Central memory CD8-positive, alpha-beta T cell (primary cell): ENCODE data around the gene METTL8.
A peak's percentile ranks its signal among the peaks of the same experiment; 100 is the strongest.
"Not testable (repeated sequence)": the region's sequence is repeated elsewhere in the genome, so short reads cannot be mapped to it uniquely, and the experiment has no call there.

Experiments used
- ATAC-seq: fragments of 150-1000 bp; cut with Tn5 transposase; replicated peaks from 2 replicates; pipeline ENCODE4 v1.10.0; 2022; ENCODE audit warnings: mild to moderate bottlenecking, moderate FRiP score, moderate number of reproducible peaks; ENCODE audit not compliant: poor library complexity, severe bottlenecking; ENCODE audit errors: extremely low read depth
- DNase-seq, 2 donors: peaks; one replicate each; pipeline ENCODE4 v3.0.0; 2021; ENCODE audit warnings: low spot score in 2 of 2
- H3K27ac Mint-ChIP-seq: one replicate; pipeline ENCODE4 v1.8.0; 2022; ENCODE audit warnings: low read depth, mild to moderate bottlenecking, moderate library complexity, mixed read lengths
- H3K27me3 Mint-ChIP-seq: one replicate; pipeline ENCODE4 v1.8.0; 2022; ENCODE audit warnings: mixed read lengths
- H3K36me3 Mint-ChIP-seq: one replicate; pipeline ENCODE4 v1.8.0; 2022; ENCODE audit warnings: mild to moderate bottlenecking, moderate library complexity, mixed read lengths; ENCODE audit not compliant: insufficient read depth
- H3K4me1 Mint-ChIP-seq: one replicate; pipeline ENCODE4 v1.8.0; 2022; ENCODE audit warnings: mixed read lengths
- H3K4me3 Mint-ChIP-seq: one replicate; pipeline ENCODE4 v1.8.0; 2022; ENCODE audit warnings: mild to moderate bottlenecking, moderate library complexity, mixed read lengths
- H3K9me3 Mint-ChIP-seq: one replicate; pipeline ENCODE4 v1.8.0; 2022; ENCODE audit warnings: mixed read lengths

The METTL8 gene

DNA sequence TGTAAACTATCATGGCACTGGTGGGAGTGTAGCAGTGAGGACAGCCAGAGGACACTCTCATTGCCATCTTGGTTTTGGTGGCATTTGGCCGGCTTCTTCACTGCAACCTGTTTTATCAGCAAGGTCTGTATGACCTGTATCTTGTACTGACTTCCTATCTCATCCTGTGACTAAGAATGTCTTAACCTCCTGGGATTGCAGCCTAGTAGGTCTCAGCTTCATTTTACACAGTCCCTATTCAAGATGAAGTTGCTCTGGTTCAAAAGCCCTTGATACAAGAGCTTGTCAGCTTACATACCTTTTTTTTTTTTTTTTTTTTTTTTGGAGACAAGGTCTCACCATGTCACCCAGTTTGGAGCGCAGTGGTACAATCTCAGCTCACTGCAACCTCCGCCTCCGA, 110.9 kb downstream of the METTL8 start:
- H3K9me3 Mint-ChIP-seq: no peaks in the 10 kb centered on the region
- no peak overlapping the region for H3K27ac Mint-ChIP-seq
- H3K4me3 Mint-ChIP-seq: no peak overlapping the region
- H3K4me1 Mint-ChIP-seq: peaks cover 42% of the 10 kb centered on the region
- DNase-seq: no peak
- H3K27me3 Mint-ChIP-seq: no peaks in the 10 kb centered on the region
- H3K36me3 Mint-ChIP-seq: peaks cover 8% of the 10 kb centered on the region
- no peak for ATAC-seq

DNA sequence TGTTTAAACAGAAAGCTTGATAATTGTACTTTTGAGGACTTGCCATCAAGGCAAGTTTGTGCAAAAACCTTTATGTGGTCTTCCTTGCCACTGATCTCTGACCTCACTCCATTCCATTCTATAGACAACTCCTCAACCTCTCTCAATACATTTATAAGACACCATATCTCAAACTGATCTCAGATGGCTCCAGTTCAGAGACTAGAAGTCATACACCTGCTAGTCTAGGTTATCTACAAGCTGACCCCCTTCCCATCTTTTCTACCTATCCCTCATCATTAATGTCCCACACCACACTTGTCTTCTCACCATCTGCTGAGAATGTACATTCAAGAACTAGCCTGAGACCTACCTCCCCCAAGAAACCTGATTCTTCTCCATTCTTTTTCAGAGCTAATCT, 113.1 kb downstream of the METTL8 start:
- DNase-seq: no peak
- H3K36me3 Mint-ChIP-seq: peaks cover 5% of the 10 kb centered on the region
- H3K4me3 Mint-ChIP-seq: no peak overlapping the region
- no peaks in the 10 kb centered on the region for H3K27me3 Mint-ChIP-seq
- ATAC-seq: no peak
- H3K4me1 Mint-ChIP-seq: peaks cover 36% of the 10 kb centered on the region
- peak overlapping the region; percentile 58 for H3K27ac Mint-ChIP-seq
- H3K9me3 Mint-ChIP-seq: no peaks in the 10 kb centered on the region

DNA sequence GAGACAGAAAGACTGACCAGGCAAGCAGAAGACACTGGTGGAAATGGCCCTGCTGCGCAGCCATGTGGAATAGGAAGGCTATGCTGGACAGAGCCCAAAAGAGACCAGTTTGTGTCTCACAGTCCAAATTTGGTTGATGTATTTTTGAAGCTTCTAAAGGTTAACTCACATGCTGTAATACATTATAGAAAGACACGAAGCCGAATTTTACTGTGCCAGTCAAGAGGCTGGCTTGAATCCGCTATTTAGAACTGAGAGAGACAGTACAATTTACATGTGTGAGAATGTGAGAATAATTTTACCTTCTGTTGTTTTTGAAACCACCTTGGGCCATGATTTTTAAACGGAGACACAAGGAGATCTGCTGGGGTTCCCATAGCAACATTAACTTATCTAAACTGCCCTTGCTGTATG, 113.6 kb downstream of the METTL8 start:
- Mint-ChIP-seq H3K36me3 (peaks cover 5% of the 10 kb centered on the region), H3K4me1 (peaks cover 36% of the 10 kb centered on the region), H3K9me3 (no peaks in the 10 kb centered on the region), H3K27ac (peak overlapping the region; percentile 58), H3K4me3 (no peak overlapping the region), H3K27me3 (no peaks in the 10 kb centered on the region)
- no peak for ATAC-seq
- DNase-seq: no peak

DNA sequence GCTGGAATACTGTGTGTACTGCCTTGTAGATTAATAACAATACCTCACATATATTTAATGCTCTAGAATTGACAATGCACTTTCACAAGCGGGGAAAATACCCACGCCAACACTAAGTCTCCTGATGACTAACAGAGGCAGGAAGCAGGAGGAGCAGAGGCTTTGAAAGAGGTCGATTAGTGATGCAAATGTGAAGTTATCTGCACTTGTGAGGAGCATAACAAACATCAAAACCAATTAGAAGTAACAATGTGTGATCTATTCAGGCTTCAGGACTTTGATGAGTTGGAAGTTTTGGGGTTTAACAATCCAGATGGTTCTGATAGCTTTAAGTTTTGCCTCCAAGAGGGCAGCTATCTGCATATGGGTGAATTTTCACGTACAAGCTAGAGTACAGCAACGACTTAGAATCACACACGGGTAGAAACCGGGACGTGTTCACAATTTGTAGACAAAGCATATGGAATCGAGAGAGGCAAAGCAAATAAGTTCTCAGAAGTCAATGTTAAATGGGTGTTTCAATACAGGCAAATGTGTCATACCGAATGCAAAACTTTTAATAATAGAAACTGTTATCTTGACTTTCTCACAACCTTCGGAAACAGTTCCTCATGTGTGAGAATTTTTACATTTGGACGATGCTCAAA, 114.5 kb downstream of the METTL8 start:
- Mint-ChIP-seq H3K27ac (peak overlapping the region; percentile 58), H3K4me3 (peak overlapping the region; percentile 49), H3K4me1 (peaks cover 36% of the 10 kb centered on the region), H3K9me3 (no peaks in the 10 kb centered on the region), H3K36me3 (peaks cover 5% of the 10 kb centered on the region), H3K27me3 (no peaks in the 10 kb centered on the region)
- ATAC-seq (peak; percentile 64), DNase-seq (no peak)

DNA sequence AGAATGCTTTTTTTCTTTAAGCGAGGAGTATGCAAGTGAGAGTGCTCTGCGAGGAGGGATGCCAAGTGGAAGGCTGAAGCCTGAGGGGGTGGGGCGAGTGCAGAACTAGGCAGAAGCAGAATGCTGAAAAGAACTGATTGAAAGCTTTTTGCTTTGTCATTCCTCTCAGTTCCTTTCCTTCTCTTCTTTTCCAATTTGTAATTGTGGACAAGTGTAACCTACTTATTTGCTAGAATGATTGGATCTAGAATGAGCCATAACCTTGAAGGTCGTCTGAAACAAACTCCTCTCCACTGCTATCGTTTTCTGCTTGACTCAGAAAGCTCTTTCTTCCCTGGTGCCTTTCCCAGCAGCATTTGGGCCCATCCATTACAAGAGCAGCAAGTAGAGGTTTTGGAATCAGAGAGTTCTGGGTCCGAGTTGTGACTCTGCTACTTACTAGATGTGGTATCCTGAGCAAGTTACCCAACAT, 115.3 kb downstream of the METTL8 start:
- H3K4me1 Mint-ChIP-seq: peaks cover 36% of the 10 kb centered on the region
- ATAC-seq (no peak), DNase-seq (no peak)
- H3K27me3 Mint-ChIP-seq: no peaks in the 10 kb centered on the region
- peak overlapping the region; percentile 49 for H3K4me3 Mint-ChIP-seq
- no peaks in the 10 kb centered on the region for H3K9me3 Mint-ChIP-seq
- peaks cover 2% of the 10 kb centered on the region for H3K36me3 Mint-ChIP-seq
- H3K27ac Mint-ChIP-seq: peak overlapping the region; percentile 58

DNA sequence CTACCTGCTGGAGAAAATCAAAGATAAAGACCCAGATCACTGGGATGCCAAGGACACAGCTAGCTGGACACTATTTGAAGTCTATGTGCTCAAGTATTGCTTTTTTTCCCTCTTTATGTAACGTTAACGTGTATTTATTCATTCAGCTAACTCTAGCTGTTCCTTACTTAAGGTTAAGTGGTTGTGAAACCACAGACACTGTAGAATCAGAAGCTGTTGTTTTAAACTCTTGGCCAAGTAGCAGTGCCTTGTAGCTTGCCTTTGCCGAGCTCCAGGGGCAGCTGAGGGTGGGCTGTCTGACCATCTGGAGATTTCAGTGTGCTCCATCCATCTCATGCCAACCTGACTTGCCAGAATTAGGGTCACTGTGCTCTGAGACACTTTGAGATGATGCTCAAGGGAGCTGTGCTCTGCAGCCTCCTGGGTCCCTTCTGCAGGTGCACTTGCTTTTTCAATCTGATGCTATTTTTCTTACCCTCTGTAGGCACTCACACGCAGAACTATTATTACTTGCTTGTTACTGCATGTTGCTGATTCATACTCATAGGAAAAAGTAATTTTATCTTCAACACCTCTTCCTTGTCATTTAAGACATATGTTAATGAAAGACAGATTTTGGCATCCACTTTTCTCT, 116.2 kb downstream of the METTL8 start:
- Mint-ChIP-seq H3K27ac (peak overlapping the region; percentile 58), H3K9me3 (no peaks in the 10 kb centered on the region), H3K4me1 (peaks cover 36% of the 10 kb centered on the region), H3K36me3 (no peaks in the 10 kb centered on the region), H3K4me3 (no peak overlapping the region), H3K27me3 (no peaks in the 10 kb centered on the region)
- no peak for DNase-seq
- peak; percentile 44 for ATAC-seq

DNA sequence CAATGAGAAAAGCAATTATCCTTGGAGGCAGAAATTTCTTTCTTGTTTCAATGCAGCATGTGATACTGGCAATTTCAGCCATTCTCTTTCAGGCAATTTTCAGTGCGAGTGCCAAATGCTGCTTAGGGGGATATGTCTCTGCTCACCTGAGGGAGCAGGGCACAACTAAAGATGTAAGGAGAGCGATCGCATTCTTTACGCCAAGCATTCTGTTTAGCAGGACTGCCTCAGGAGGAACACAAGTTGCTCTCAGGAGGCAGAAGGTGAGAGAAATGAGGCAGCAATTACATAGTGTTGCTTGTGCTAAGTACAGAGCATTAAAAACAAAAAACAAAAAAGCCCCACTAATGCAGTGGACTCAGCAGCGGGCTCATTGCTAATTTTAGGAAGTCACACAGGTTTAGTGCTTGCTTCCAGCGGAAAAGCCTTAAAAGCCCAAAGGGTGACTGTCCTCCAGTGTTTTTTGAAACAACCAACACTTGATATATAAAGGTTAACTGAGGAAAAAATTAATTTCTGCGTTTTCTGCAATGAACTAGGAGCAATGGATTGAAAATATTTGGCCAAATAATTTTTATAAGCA, 116.9 kb downstream of the METTL8 start:
- H3K27me3 Mint-ChIP-seq: no peaks in the 10 kb centered on the region
- no peak overlapping the region for H3K4me3 Mint-ChIP-seq
- peaks cover 36% of the 10 kb centered on the region for H3K4me1 Mint-ChIP-seq
- peaks cover 2% of the 10 kb centered on the region for H3K9me3 Mint-ChIP-seq
- no peaks in the 10 kb centered on the region for H3K36me3 Mint-ChIP-seq
- no peak overlapping the region for H3K27ac Mint-ChIP-seq
- no peak for ATAC-seq
- no peak for DNase-seq

DNA sequence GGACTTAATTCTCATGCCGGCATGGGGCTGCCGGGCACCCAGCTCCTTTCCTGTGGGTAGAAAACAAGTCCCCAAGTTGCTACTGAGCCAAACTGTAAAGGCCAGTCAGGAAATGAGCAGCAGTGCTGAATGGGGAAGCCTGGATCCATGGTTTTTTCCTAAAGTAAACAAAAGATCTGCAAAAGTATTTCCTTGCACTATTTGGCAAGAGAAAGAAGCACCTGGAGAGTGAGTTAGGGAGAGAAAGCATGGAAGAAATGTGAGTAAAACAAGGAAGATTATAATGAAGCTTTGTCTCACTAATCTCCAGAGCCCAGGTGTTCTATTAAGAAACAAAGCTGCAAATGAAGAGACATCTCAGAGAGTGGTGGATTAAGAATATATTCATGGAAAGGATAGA, 117.6 kb downstream of the METTL8 start:
- H3K4me1 Mint-ChIP-seq: peaks cover 36% of the 10 kb centered on the region
- no peak overlapping the region for H3K4me3 Mint-ChIP-seq
- no peaks in the 10 kb centered on the region for H3K36me3 Mint-ChIP-seq
- H3K27me3 Mint-ChIP-seq: no peaks in the 10 kb centered on the region
- no peak for DNase-seq
- H3K27ac Mint-ChIP-seq: no peak overlapping the region
- peaks cover 9% of the 10 kb centered on the region for H3K9me3 Mint-ChIP-seq
- ATAC-seq: no peak

DNA sequence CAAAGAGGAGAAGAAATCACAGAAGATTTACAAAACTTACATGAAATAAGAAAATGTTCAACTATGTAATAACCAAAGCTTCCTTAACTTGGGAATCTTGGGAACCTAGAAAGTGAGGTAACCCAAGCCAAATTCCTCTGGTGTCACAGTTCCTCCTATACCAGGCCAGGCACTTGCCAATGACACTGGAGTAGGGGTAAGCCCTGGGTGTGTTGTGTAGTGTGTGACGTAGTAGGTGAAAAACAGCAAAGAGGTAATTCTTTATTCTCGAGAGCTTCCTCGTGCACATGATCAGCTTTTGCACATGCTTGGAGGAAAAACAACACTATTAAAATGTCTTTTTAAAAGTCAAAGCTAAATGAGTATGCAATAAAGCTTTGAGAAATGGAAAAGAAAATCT, 118.0 kb downstream of the METTL8 start:
- H3K4me3 Mint-ChIP-seq: no peak overlapping the region
- no peak overlapping the region for H3K27ac Mint-ChIP-seq
- DNase-seq (no peak), ATAC-seq (no peak)
- H3K36me3 Mint-ChIP-seq: no peaks in the 10 kb centered on the region
- H3K27me3 Mint-ChIP-seq: no peaks in the 10 kb centered on the region
- peaks cover 13% of the 10 kb centered on the region for H3K9me3 Mint-ChIP-seq
- peaks cover 32% of the 10 kb centered on the region for H3K4me1 Mint-ChIP-seq

DNA sequence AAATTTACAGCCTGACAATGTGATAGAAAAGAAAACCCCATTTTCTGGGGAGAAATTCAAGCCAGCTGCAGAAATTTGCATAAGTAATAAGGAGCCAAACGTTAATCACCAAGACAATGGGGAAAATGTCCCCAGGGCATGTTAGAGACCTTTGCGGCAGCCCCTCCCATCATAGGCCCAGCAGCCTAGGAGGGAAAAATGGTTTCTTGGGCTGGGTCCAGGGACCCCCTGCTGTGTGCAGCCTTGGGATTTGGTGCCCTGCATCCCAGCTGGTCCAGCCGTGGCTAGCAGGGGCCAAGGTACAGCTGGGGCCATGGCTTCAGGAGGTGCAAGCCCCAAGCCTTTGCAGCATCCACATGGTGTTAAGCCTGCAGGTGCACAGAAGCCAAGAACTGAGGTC, 121.6 kb downstream of the METTL8 start:
- not testable (repeated sequence) for DNase-seq, H3K27me3 Mint-ChIP-seq, ATAC-seq, H3K4me1 Mint-ChIP-seq, H3K27ac Mint-ChIP-seq, H3K36me3 Mint-ChIP-seq, H3K4me3 Mint-ChIP-seq
- peaks cover 15% of the 10 kb centered on the region for H3K9me3 Mint-ChIP-seq

DNA sequence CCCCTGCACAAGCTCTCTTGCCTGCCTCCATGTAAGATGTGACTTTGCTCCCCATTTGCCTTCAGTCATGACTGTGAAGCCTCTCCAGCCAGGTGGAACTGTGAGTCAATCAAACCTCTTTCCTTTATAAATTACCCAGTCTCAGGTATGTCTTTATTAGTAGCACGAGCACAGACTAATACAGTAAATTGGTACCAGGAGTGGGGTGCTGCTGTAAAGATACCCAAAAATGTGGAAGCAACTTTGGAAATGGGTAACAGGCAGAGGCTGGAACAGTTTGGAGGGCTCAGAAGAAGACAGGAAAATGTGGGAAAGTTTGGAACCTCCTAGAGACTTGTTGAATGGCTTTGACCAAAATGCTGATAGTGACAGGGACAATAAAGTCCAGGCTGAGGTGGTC, 122.2 kb downstream of the METTL8 start:
- H3K27me3 Mint-ChIP-seq, H3K27ac Mint-ChIP-seq, H3K4me1 Mint-ChIP-seq, H3K36me3 Mint-ChIP-seq, ATAC-seq, H3K4me3 Mint-ChIP-seq, DNase-seq: not testable (repeated sequence)
- H3K9me3 Mint-ChIP-seq: peaks cover 15% of the 10 kb centered on the region

DNA sequence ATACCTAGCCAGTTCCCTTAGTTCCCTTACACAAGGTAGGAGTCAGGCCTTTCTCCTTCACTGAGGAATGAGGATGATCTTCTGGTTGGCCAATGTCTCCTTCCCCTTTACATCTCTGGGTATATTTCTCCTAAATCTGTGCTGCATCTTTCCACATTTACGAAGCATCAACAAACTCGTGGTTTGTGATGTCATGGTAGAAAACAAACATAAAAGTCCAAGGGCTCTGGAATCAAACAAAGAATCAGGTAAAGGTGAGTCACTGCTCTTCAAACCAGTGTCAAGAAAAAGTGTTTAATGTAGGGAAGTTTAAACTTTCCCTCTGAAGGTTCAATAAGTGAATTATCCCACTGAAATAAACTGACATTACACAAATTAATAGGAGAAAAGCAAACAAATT, 122.9 kb downstream of the METTL8 start:
- Mint-ChIP-seq H3K4me1 (no peaks in the 10 kb centered on the region), H3K9me3 (peaks cover 15% of the 10 kb centered on the region), H3K4me3 (no peak overlapping the region), H3K27ac (no peak overlapping the region), H3K27me3 (no peaks in the 10 kb centered on the region), H3K36me3 (peaks cover 2% of the 10 kb centered on the region)
- ATAC-seq (no peak), DNase-seq (no peak)
